Fibroblast of lung (primary cell): ENCODE measurements around the gene GDPD4.

ENCODE experiments used
- EZH2 ChIP-seq: IDR thresholded peaks from 2 replicates; pipeline ENCODE4 v1.5.1; 2012; ENCODE audit warnings: low read length, control low read depth, mild to moderate bottlenecking; ENCODE audit errors: missing control alignments
- TF ChIP-seq, protein P1 (sequence below), 2 donors: IDR thresholded peaks in 1 of 2; conservative IDR thresholded peaks in 1 of 2; 1 replicate in 1 of 2; 2 replicates in 1 of 2; pipeline ENCODE4 v1.5.1; 2011 to 2012; ENCODE audit warnings: low read length in 2 of 2, control low read depth in 1 of 2, inconsistent platforms in 1 of 2, low read depth in 1 of 2, mild to moderate bottlenecking in 1 of 2

DNA sequence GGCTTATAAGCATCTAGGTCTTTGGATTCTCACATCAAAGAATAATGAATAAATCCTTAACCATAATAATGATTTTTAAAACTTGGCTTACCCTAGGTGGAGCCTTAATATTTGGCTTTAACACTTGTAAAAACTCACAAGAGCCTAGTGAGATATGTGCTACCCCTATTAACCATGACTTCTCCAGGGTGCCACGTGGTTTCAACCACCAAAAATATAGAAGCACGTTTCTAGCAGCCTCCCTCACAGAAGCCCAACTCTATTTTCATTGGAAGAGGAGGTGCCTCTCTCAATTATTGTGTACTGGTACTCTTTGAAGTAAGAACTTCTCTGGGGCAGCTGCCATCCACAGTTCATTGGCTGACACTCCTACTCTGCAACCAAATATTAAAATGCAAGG lies 46.5 kb upstream of the GDPD4 start:
- no peak for TF ChIP-seq EZH2
- TF ChIP-seq, protein P1, sequence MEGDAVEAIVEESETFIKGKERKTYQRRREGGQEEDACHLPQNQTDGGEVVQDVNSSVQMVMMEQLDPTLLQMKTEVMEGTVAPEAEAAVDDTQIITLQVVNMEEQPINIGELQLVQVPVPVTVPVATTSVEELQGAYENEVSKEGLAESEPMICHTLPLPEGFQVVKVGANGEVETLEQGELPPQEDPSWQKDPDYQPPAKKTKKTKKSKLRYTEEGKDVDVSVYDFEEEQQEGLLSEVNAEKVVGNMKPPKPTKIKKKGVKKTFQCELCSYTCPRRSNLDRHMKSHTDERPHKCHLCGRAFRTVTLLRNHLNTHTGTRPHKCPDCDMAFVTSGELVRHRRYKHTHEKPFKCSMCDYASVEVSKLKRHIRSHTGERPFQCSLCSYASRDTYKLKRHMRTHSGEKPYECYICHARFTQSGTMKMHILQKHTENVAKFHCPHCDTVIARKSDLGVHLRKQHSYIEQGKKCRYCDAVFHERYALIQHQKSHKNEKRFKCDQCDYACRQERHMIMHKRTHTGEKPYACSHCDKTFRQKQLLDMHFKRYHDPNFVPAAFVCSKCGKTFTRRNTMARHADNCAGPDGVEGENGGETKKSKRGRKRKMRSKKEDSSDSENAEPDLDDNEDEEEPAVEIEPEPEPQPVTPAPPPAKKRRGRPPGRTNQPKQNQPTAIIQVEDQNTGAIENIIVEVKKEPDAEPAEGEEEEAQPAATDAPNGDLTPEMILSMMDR (conservative IDR thresholded peaks at IDR 0.05 in 1 of 2, IDR thresholded peaks at IDR 0.05 in 1 of 2; ENCODE audit: low read depth in 1 of 2, low read length in 2 of 2), result no peak
